Stomach (tissue), 4 donors: ENCODE data around the gene OR10G3.

Source experiments
- EP300 ChIP-seq: sonication (generic); formaldehyde crosslinking; IDR thresholded peaks from one replicate; pipeline ENCODE4 v1.6.1; 2017; ENCODE audit warnings: antibody characterized with exemption
- POLR2A ChIP-seq, 4 donors: fragments of 450-650 bp; IDR thresholded peaks; one replicate each; pipeline ENCODE4 v1.6.1; 2016; ENCODE audit warnings: antibody characterized with exemption in 4 of 4, control low read depth in 2 of 4, mild to moderate bottlenecking in 1 of 4, moderate library complexity in 1 of 4
- POLR2AphosphoS5 ChIP-seq, 3 donors: sonication (generic); formaldehyde crosslinking; IDR thresholded peaks; one replicate each; pipeline ENCODE4 v1.6.1; 2016; ENCODE audit warnings: antibody characterized with exemption in 3 of 3
- TF ChIP-seq, protein P1 (sequence below), 7 experiments: fragments of 450-650 bp in 4 of 7; fragments of 200-600 bp in 3 of 7; sonication (generic) in 3 of 7; IDR thresholded peaks; one replicate each; pipeline ENCODE4 v1.5.1; 2016 to 2019; ENCODE audit warnings: antibody characterized with exemption in 7 of 7, control low read depth in 2 of 7, mild to moderate bottlenecking in 1 of 7

DNA sequence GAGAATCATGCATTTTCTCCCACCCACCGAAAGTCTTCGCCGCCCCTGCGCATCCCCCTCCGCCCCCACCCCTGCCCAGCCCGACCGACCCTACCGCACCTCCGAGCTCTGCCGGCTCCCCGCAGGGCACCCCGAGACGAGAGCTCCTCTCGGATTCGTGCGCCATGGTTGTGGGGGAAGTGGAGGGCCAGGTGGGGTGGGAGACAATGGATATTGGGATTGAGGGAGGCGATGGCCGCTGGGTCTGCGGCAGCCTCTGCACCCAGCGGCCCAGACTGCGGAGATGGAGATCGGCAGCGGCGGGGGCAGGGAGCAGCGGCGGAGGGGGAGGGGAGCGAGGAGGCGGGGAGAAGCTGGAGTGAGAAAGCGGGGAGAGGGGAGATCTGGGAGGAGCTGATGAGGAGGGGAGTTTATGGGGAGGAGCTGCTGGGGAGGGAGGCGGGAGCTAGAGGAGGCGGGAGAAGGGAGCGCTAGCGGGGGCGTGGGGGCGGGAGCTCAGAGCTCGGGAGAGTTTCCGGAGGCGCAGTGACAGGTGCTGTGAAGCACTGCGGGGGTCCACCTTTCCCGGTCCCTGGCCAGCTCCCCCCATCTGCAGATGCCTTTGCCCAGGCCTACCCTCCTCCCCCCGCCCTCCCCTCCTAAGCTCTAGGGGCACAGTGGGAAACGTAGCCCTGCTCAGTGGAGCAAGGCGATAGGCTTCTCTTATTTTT, 53.8 kb downstream of the OR10G3 start, which contains the start of gene SALL2:
- TF ChIP-seq, protein P1, sequence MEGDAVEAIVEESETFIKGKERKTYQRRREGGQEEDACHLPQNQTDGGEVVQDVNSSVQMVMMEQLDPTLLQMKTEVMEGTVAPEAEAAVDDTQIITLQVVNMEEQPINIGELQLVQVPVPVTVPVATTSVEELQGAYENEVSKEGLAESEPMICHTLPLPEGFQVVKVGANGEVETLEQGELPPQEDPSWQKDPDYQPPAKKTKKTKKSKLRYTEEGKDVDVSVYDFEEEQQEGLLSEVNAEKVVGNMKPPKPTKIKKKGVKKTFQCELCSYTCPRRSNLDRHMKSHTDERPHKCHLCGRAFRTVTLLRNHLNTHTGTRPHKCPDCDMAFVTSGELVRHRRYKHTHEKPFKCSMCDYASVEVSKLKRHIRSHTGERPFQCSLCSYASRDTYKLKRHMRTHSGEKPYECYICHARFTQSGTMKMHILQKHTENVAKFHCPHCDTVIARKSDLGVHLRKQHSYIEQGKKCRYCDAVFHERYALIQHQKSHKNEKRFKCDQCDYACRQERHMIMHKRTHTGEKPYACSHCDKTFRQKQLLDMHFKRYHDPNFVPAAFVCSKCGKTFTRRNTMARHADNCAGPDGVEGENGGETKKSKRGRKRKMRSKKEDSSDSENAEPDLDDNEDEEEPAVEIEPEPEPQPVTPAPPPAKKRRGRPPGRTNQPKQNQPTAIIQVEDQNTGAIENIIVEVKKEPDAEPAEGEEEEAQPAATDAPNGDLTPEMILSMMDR (IDR thresholded peaks at IDR 0.05): no peak
- TF ChIP-seq POLR2A (IDR thresholded peaks at IDR 0.05) (no peak), POLR2AphosphoS5 (IDR thresholded peaks at IDR 0.05) (peak in 1 of 3 donors; percentile 2), EP300 (no peak)
